ENCODE data around the gene PRRX2.

Gene PRRX2

GRCh38 chr9:129637673-129638439, 27.6 kb upstream of the PRRX2 start:
- ATAC-seq: no peak
- TF ChIP-seq ZFP3 (CRISPR knock-in tag; IDR thresholded peaks at IDR 0.05) (no peak), GLIS3 (CRISPR knock-in tag; IDR thresholded peaks at IDR 0.05) (no peak), ISL1 (CRISPR knock-in tag; IDR thresholded peaks at IDR 0.05) (no peak), ARNTL (CRISPR knock-in tag; IDR thresholded peaks at IDR 0.05; ENCODE audit: borderline replicate concordance, low read depth) (no peak), PATZ1 (CRISPR knock-in tag; IDR thresholded peaks at IDR 0.05; ENCODE audit: borderline replicate concordance) (no peak), ESRRG (CRISPR knock-in tag; IDR thresholded peaks at IDR 0.05) (no peak), CSRNP3 (CRISPR knock-in tag; IDR thresholded peaks at IDR 0.05) (no peak), RARB (CRISPR knock-in tag; IDR thresholded peaks at IDR 0.05) (no peak), CSDC2 (CRISPR knock-in tag; IDR thresholded peaks at IDR 0.05) (no peak), ZC3H10 (CRISPR knock-in tag; IDR thresholded peaks at IDR 0.05) (no peak), OSR1 (CRISPR knock-in tag; IDR thresholded peaks at IDR 0.05) (no peak), SNAI2 (CRISPR knock-in tag; IDR thresholded peaks at IDR 0.05) (no peak), ZNF8 (CRISPR knock-in tag; IDR thresholded peaks at IDR 0.05) (no peak), POU6F1 (CRISPR knock-in tag; IDR thresholded peaks at IDR 0.05; ENCODE audit: borderline replicate concordance, low read depth) (no peak), ZNF565 (CRISPR knock-in tag; conservative IDR thresholded peaks at IDR 0.05; ENCODE audit: low read depth) (no peak), PPARA (CRISPR knock-in tag; IDR thresholded peaks at IDR 0.05; ENCODE audit: borderline replicate concordance) (no peak), TOX (CRISPR knock-in tag; IDR thresholded peaks at IDR 0.05; ENCODE audit: borderline replicate concordance) (no peak), TCF4 (CRISPR knock-in tag; IDR thresholded peaks at IDR 0.05; ENCODE audit: borderline replicate concordance) (no peak), CREB5 (CRISPR knock-in tag; IDR thresholded peaks at IDR 0.05; ENCODE audit: low read depth) (no peak), BACH2 (CRISPR knock-in tag; IDR thresholded peaks at IDR 0.05; ENCODE audit: borderline replicate concordance) (no peak)

GRCh38 chr9:129639034-129639630, 26.3 kb upstream of the PRRX2 start:
- ATAC-seq: no peak
- no peak for TF ChIP-seq ZC3H10 (CRISPR knock-in tag; IDR thresholded peaks at IDR 0.05)
- TF ChIP-seq CREB5 (CRISPR knock-in tag; IDR thresholded peaks at IDR 0.05; ENCODE audit: low read depth): no peak
- no peak for TF ChIP-seq ISL1 (CRISPR knock-in tag; IDR thresholded peaks at IDR 0.05)
- no peak for TF ChIP-seq CSRNP3 (CRISPR knock-in tag; IDR thresholded peaks at IDR 0.05)
- no peak for TF ChIP-seq TCF4 (CRISPR knock-in tag; IDR thresholded peaks at IDR 0.05; ENCODE audit: borderline replicate concordance)
- no peak for TF ChIP-seq ARNTL (CRISPR knock-in tag; IDR thresholded peaks at IDR 0.05; ENCODE audit: borderline replicate concordance, low read depth)
- TF ChIP-seq POU6F1 (CRISPR knock-in tag; IDR thresholded peaks at IDR 0.05; ENCODE audit: borderline replicate concordance, low read depth): no peak
- no peak for TF ChIP-seq TOX (CRISPR knock-in tag; IDR thresholded peaks at IDR 0.05; ENCODE audit: borderline replicate concordance)
- no peak for TF ChIP-seq ZFP30 (CRISPR knock-in tag; IDR thresholded peaks at IDR 0.05)
- no peak for TF ChIP-seq TSHZ2 (CRISPR knock-in tag; IDR thresholded peaks at IDR 0.05)
- no peak for TF ChIP-seq PPARA (CRISPR knock-in tag; IDR thresholded peaks at IDR 0.05; ENCODE audit: borderline replicate concordance)
- no peak for TF ChIP-seq ZNF70 (CRISPR knock-in tag; IDR thresholded peaks at IDR 0.05)
- TF ChIP-seq SNAI2 (CRISPR knock-in tag; IDR thresholded peaks at IDR 0.05): no peak
